H9 (cell line): ENCODE measurements around the gene DSCAM. TPM values are rescaled to one million over a fixed set of nuclear protein-coding genes. Genes with fewer than 3 reads are reported as not detected.

Source experiments
- DNase-seq: peaks from one replicate; pipeline ENCODE4 v3.0.0-alpha.2; 2017
- H2AFZ ChIP-seq: one replicate; pipeline ENCODE4 v1.6.1; 2013; ENCODE audit warnings: mild to moderate bottlenecking, low read length, control low read depth, moderate library complexity
- H2AK5ac ChIP-seq: 2 replicates; pipeline ENCODE4 v1.6.1; 2013; ENCODE audit warnings: low read length, control low read depth, mixed read lengths; ENCODE audit not compliant: insufficient read length
- H2BK120ac ChIP-seq: one replicate; pipeline ENCODE4 v1.6.1; 2013; ENCODE audit warnings: low read depth, mild to moderate bottlenecking, low read length, control low read depth, inconsistent platforms; ENCODE audit not compliant: poor library complexity, severe bottlenecking
- H2BK12ac ChIP-seq: 2 replicates; pipeline ENCODE4 v1.6.1; 2013; ENCODE audit warnings: low read length, control low read depth, mixed read lengths, low read depth; ENCODE audit not compliant: insufficient read length
- H2BK15ac ChIP-seq: 2 replicates; pipeline ENCODE4 v1.6.1; 2013; ENCODE audit warnings: low read depth, low read length, control low read depth
- H2BK20ac ChIP-seq: one replicate; pipeline ENCODE4 v1.6.1; 2013; ENCODE audit warnings: low read depth, mild to moderate bottlenecking, low read length, control low read depth, inconsistent platforms; ENCODE audit not compliant: poor library complexity, severe bottlenecking
- H2BK5ac ChIP-seq: 2 replicates; pipeline ENCODE4 v1.6.1; 2013; ENCODE audit warnings: low read length, control low read depth, mixed read lengths; ENCODE audit not compliant: insufficient read length
- H3K14ac ChIP-seq: 2 replicates; pipeline ENCODE4 v1.6.1; 2013; ENCODE audit warnings: low read length, control low read depth; ENCODE audit not compliant: insufficient read depth
- H3K18ac ChIP-seq: 2 replicates; pipeline ENCODE4 v1.6.1; 2013; ENCODE audit warnings: low read depth, mild to moderate bottlenecking, mixed read lengths, low read length, control low read depth; ENCODE audit not compliant: insufficient read length
- H3K23ac ChIP-seq: 2 replicates; pipeline ENCODE4 v1.6.1; 2013; ENCODE audit warnings: low read length, control low read depth, mixed read lengths, low read depth; ENCODE audit not compliant: insufficient read length
- H3K23me2 ChIP-seq: 2 replicates; pipeline ENCODE4 v1.6.1; 2013; ENCODE audit warnings: low read depth, mild to moderate bottlenecking, mixed read lengths, low read length, control low read depth; ENCODE audit not compliant: insufficient read length, poor library complexity, severe bottlenecking
- H3K27ac ChIP-seq: 2 replicates; pipeline ENCODE4 v1.5.1; 2013; ENCODE audit warnings: low read length, control low read depth, mixed read lengths, low read depth; ENCODE audit not compliant: insufficient read length
- H3K27me3 ChIP-seq: 2 replicates; pipeline ENCODE4 v1.6.1; 2013; ENCODE audit warnings: low read length, control low read depth, inconsistent platforms; ENCODE audit not compliant: insufficient read depth
- H3K4ac ChIP-seq: 2 replicates; pipeline ENCODE4 v1.6.1; 2013; ENCODE audit warnings: low read depth, mild to moderate bottlenecking, control low read depth, inconsistent platforms, low read length, moderate library complexity
- H3K4me1 ChIP-seq: 2 replicates; pipeline ENCODE4 v1.6.1; 2013; ENCODE audit warnings: low read length, control low read depth, inconsistent platforms; ENCODE audit not compliant: insufficient read depth
- H3K4me2 ChIP-seq: 2 replicates; pipeline ENCODE4 v1.6.1; 2013; ENCODE audit warnings: low read length, control low read depth, mixed read lengths; ENCODE audit not compliant: insufficient read length, insufficient read depth
- H3K56ac ChIP-seq: 2 replicates; pipeline ENCODE4 v1.6.1; 2013; ENCODE audit warnings: low read depth, mild to moderate bottlenecking, mixed read lengths, low read length, control low read depth; ENCODE audit not compliant: insufficient read length
- H3K79me1 ChIP-seq: 2 replicates; pipeline ENCODE4 v1.6.1; 2013; ENCODE audit warnings: low read depth, mild to moderate bottlenecking, moderate library complexity, low read length, control low read depth, inconsistent platforms; ENCODE audit not compliant: insufficient read depth, poor library complexity, severe bottlenecking
- H3K79me2 ChIP-seq: 2 replicates; pipeline ENCODE4 v1.6.1; 2013; ENCODE audit warnings: low read length, control low read depth, inconsistent platforms; ENCODE audit not compliant: insufficient read depth
- H3K9ac ChIP-seq: 2 replicates; pipeline ENCODE4 v1.6.1; 2013; ENCODE audit warnings: low read length, control low read depth, mixed read lengths; ENCODE audit not compliant: insufficient read length; ENCODE audit errors: extremely low read depth
- H3K9me3 ChIP-seq: one replicate; pipeline ENCODE4 v1.6.1; 2013; ENCODE audit warnings: low read depth, low read length, inconsistent platforms; ENCODE audit not compliant: control insufficient read depth
- H3T11ph ChIP-seq: one replicate; pipeline ENCODE4 v1.6.1; 2013; ENCODE audit warnings: mild to moderate bottlenecking, low read length, control low read depth, inconsistent platforms
- H4K20me1 ChIP-seq: one replicate; pipeline ENCODE4 v1.6.1; 2013; ENCODE audit not compliant: control insufficient read depth, insufficient read length, insufficient read depth
- H4K5ac ChIP-seq: 2 replicates; pipeline ENCODE4 v1.6.1; 2013; ENCODE audit warnings: low read depth, mild to moderate bottlenecking, mixed read lengths, low read length, control low read depth; ENCODE audit not compliant: insufficient read length
- H4K8ac ChIP-seq: replicated peaks from 2 replicates; pipeline ENCODE4 v1.6.1; 2013; ENCODE audit warnings: low read length, control low read depth, mixed read lengths, low read depth; ENCODE audit not compliant: insufficient read length
- H4K91ac ChIP-seq: 2 replicates; pipeline ENCODE4 v1.6.1; 2013; ENCODE audit warnings: low read depth, mild to moderate bottlenecking, moderate library complexity, mixed read lengths, low read length, control low read depth; ENCODE audit not compliant: insufficient read length
- H3K27ac Mint-ChIP-seq, 3 experiments: 2 replicates in 2 of 3; 3 replicates in 1 of 3; pipeline ENCODE4 v1.8.0; 2020 to 2021; ENCODE audit warnings: mixed read lengths in 3 of 3, mild to moderate bottlenecking in 1 of 3, moderate library complexity in 1 of 3
- H3K27me3 Mint-ChIP-seq: 2 replicates; pipeline ENCODE4 v1.8.0; 2021; ENCODE audit warnings: low read depth, mild to moderate bottlenecking, moderate library complexity, mixed read lengths
- H3K36me3 Mint-ChIP-seq, 3 experiments: 2 replicates in 2 of 3; 3 replicates in 1 of 3; pipeline ENCODE4 v1.8.0; 2020 to 2021; ENCODE audit warnings: low read depth in 3 of 3, mixed read lengths in 3 of 3; ENCODE audit not compliant: insufficient read depth in 1 of 3
- H3K4me1 Mint-ChIP-seq, 2 experiments: 2 replicates each; pipeline ENCODE4 v1.8.0; 2020; ENCODE audit warnings: mixed read lengths in 2 of 2
- H3K4me3 Mint-ChIP-seq, 2 experiments: 2 replicates in 1 of 2; 3 replicates in 1 of 2; pipeline ENCODE4 v1.8.0; 2020 to 2021; ENCODE audit warnings: mild to moderate bottlenecking in 2 of 2, mixed read lengths in 2 of 2, moderate library complexity in 1 of 2
- H3K9me3 Mint-ChIP-seq, 2 experiments: 2 replicates in 1 of 2; 3 replicates in 1 of 2; pipeline ENCODE4 v1.8.0; 2020; ENCODE audit warnings: mild to moderate bottlenecking in 2 of 2, mixed read lengths in 2 of 2, moderate library complexity in 1 of 2
- CTCF ChIP-seq: fragments of 200-600 bp; sonication (generic); conservative IDR thresholded peaks from 3 replicates; pipeline ENCODE4 v1.8.0; 2021; ENCODE audit warnings: antibody characterized with exemption, mild to moderate bottlenecking
- total RNA-seq: library from RNA; stranded (reverse); gene quantifications from 2 replicates; pipeline ENCODE4 v1.2.1, GENCODE V29; 2021

DSCAM gene
- total RNA-seq, 1 experiment from 2014 or later: 0.17 TPM

GRCh38 chr21:40575976-40576375 lies 271.0 kb downstream of the DSCAM start:
- Histone ChIP-seq H4K8ac (no peak overlapping the region), H3K79me1 (no peaks in the 10 kb centered on the region), H4K5ac (no peak overlapping the region), H3K18ac (no peak overlapping the region), H3K4ac (no peak overlapping the region), H2BK15ac (no peak overlapping the region), H3K79me2 (no peaks in the 10 kb centered on the region), H2AFZ (no peak overlapping the region), H4K91ac (no peak overlapping the region), H2BK20ac (no peak overlapping the region), H4K20me1 (no peaks in the 10 kb centered on the region), H2BK5ac (no peak overlapping the region), H3K9me3 (no peaks in the 10 kb centered on the region), H3T11ph (no peak overlapping the region), H3K27ac (no peak overlapping the region), H2BK12ac (no peak overlapping the region), H2AK5ac (no peak overlapping the region), H3K4me1 (no peaks in the 10 kb centered on the region; the same call in 1 of the 2 replicates), H3K23me2 (no peaks in the 10 kb centered on the region), H3K56ac (no peak overlapping the region), H2BK120ac (no peak overlapping the region), H3K27me3 (no peaks in the 10 kb centered on the region), H3K14ac (no peak overlapping the region), H3K4me2 (no peak overlapping the region), H3K9ac (no peak overlapping the region), H3K23ac (no peak overlapping the region)
- peaks cover 6 to 9% of the 10 kb centered on the region in 2 experiments; a peak in 3 of 5 replicates for H3K9me3 Mint-ChIP-seq
- no peak for TF ChIP-seq CTCF
- DNase-seq: no peak
- H3K4me1 Mint-ChIP-seq: peaks cover 19 to 28% of the 10 kb centered on the region in 2 experiments
- peaks cover 5 to 6% (median 6%) of the 10 kb centered on the region in 3 experiments; a peak in 5 of 7 replicates for H3K36me3 Mint-ChIP-seq
- no peaks in the 10 kb centered on the region for H3K27me3 Mint-ChIP-seq
- no peak overlapping the region for H3K4me3 Mint-ChIP-seq
- peak overlapping the region in 2 of 3 experiments; percentile 60 to 79; a peak in 3 of 7 replicates for H3K27ac Mint-ChIP-seq
